ENCODE results near the gene CLEC14A.

DNA sequence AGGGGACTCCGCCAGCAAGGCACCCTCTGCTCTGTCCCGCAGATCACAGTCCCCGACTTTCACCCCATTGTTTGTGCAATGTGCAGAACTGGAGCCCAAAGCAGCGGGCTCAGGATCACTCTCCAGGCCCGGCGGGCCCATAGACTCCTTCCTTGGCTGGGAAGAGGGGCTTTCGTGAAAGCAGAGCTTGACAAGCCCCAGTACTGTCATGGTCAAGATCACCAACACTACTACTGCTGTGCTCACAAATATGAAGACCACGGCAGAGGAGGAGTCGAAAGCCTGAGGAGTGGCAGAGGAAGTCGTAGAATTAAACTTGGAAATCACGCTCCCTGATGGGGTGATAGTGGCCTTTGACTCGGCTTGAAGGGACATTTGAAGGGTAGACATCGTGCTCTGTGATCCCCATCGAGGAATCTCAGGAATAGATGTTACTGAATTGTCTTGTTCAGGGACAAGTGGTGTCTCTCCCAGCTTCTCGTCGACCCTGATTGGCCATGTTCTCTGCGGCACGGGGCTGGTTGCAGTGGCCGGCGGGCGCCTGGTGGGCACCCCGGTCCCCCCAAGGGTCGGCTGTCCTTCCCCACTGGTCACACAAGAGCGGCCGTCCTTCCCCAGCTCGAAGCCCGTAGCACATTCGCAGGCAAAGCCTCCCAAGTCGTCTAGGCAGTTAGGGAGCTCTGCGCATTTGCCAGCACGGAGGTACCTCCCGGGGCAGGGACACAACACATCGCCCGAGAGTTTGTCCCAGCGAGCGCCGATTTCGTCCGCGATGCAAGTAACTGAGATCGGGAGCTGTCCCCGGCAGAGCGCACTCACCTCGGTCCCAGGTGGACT is 1.1 kb downstream of the CLEC14A start:
- TF ChIP-seq CTCF (conservative IDR thresholded peaks at IDR 0.05; ENCODE audit: low read depth, low read length) (no peak), EZH2 (IDR thresholded peaks at IDR 0.05; ENCODE audit: borderline replicate concordance, low read depth, low read length, poor library complexity, severe bottlenecking) (no peak)
